Kasumi-1 (cell line): ENCODE measurements around the gene NRP1.

Source experiments
- DNase-seq, 2 experiments: peaks; one replicate each; lab custom pipeline; 2025; lab: John Stamatoyannopoulos, UW

Gene NRP1

GRCh38 chr10:33212061-33212748, 122.3 kb downstream of the NRP1 start:
- DNase-seq: no peak

- peak; percentile 18 to 47 for DNase-seq
These were observed 123.2 kb downstream of the NRP1 start for GRCh38 chr10:33211106-33211878.

- no peak for DNase-seq
These were observed 124.7 kb downstream of the NRP1 start for GRCh38 chr10:33209802-33210201.

GRCh38 chr10:33208166-33208565, 126.3 kb downstream of the NRP1 start:
- DNase-seq: no peak

GRCh38 chr10:33204031-33204430, 130.4 kb downstream of the NRP1 start:
- DNase-seq: no peak

GRCh38 chr10:33201971-33202370, 132.5 kb downstream of the NRP1 start:
- DNase-seq: no peak

GRCh38 chr10:33201056-33201780, 133.2 kb downstream of the NRP1 start:
- DNase-seq: no peak

GRCh38 chr10:33199731-33200232, 134.7 kb downstream of the NRP1 start:
- DNase-seq: no peak

GRCh38 chr10:33198610-33199009, 135.9 kb downstream of the NRP1 start:
- DNase-seq: no peak

- no peak for DNase-seq
These were observed 137.6 kb downstream of the NRP1 start for GRCh38 chr10:33196710-33197491.

GRCh38 chr10:33196377-33196706, 138.1 kb downstream of the NRP1 start:
- DNase-seq: no peak

- no peak for DNase-seq
These were observed 138.7 kb downstream of the NRP1 start for GRCh38 chr10:33195608-33196376.

- DNase-seq: no peak
These were observed 140.6 kb downstream of the NRP1 start for GRCh38 chr10:33193701-33194521.

- DNase-seq: peak; percentile 96 to 98
These were observed 141.3 kb downstream of the NRP1 start for GRCh38 chr10:33193057-33193700.

GRCh38 chr10:33192190-33192589, 142.3 kb downstream of the NRP1 start:
- DNase-seq: no peak

GRCh38 chr10:33190406-33190805, 144.1 kb downstream of the NRP1 start:
- DNase-seq: no peak

- no peak for DNase-seq
These were observed 144.7 kb downstream of the NRP1 start for GRCh38 chr10:33189808-33190207.

GRCh38 chr10:33189363-33189762, 145.1 kb downstream of the NRP1 start:
- no peak for DNase-seq

GRCh38 chr10:33187427-33187999, 147.0 kb downstream of the NRP1 start:
- DNase-seq: no peak
